HG03060 (cell line): Measurements from ENCODE around the gene PRR15L.
"Not testable (repeated sequence)": the region's sequence is repeated elsewhere in the genome, so short reads cannot be mapped to it uniquely, and the experiment has no call there.

ENCODE experiments used
- ATAC-seq: cut with Tn5 transposase; IDR thresholded peaks from one replicate; pipeline ENCODE4 v1.9.1; 2021; ENCODE audit warnings: low read depth, moderate number of reproducible peaks; ENCODE audit not compliant: unreplicated experiment

Gene PRR15L

DNA sequence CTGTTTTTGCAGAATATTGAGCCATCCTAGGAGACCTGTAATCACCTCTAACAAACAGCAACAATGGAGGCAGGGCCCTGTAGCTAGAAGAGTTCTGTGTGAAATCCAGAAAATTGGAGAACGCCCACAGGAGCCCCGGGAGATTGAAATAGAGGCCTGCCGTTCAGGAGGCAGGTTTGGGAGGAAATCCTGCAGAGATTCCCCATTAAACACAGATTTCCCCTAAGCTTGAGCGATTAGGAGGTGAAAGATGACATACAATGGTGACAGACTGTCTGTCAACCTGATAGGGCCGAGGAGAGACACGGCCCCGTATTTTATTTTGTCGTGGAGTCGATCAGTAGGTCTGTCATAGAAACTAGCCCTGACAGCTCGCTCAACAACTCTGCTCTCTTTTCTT, 31.5 kb upstream of the PRR15L start:
- no peak for ATAC-seq

DNA sequence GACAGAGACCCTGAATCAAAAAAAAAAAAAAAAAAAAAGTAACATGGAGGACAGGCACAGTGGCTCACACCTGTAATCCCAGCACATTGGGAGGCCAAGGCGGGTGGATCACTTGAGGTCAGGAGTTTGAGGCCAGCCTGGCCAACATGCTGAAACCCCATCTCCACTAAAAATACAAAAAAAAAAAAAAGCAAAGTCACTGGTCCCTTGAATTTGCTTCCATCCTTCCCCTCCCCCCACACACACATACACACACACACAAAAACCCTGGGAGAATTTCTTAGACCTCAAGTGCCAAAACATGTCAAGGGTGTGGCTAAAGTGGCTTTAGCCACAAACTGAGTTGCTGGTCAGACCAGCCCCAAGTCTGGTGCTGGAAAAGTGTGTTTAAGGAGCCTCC, 30.8 kb upstream of the PRR15L start:
- not testable (repeated sequence) for ATAC-seq

DNA sequence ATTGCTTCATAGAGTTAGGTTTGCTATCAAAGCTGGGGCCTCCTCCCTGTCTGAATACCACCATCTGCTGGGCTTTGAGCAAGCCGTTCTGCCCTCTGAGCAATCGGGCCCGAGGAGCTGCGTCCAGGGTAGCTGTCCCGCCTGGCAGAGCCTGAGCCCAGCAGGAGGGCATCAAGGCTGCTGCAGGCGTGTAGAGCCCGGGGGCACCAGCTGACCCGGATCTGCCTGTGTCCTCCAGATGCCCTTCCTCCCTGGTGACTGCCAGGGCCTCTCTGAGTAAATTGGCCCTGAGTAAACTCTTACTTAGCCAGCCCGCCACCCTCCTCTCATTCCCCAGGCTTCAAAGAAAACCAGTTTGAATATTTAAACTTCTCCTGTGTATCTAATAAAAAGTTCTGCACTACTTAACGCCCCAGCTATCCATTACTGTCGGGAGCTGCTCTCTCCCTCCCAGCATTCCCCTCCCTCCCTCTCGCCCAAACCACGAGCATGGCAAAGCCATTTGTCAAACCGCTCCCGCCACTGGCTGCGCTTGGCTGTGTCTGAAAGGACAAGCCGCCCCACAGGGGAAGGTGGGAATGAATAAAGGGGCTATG, 29.7 kb upstream of the PRR15L start:
- ATAC-seq = no peak

DNA sequence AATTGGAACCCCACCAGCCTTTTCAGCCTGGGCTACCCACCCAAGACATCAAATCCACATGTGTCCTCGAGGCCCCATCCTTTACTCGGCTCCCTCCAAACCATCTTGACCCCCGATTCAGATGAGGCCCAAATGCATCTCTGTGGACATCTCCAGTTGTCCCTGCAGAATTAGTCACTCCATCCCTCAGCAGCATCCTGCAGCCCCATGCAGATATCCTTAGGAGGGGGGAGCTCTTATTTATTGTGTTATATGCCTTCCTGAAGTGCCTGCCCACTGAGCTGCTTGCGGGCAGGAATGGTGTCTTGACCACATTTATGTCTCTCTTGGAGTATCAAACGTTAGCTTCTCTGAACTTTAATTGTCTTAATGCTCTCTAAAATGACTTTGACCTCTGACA, 28.8 kb upstream of the PRR15L start:
- no peak for ATAC-seq

DNA sequence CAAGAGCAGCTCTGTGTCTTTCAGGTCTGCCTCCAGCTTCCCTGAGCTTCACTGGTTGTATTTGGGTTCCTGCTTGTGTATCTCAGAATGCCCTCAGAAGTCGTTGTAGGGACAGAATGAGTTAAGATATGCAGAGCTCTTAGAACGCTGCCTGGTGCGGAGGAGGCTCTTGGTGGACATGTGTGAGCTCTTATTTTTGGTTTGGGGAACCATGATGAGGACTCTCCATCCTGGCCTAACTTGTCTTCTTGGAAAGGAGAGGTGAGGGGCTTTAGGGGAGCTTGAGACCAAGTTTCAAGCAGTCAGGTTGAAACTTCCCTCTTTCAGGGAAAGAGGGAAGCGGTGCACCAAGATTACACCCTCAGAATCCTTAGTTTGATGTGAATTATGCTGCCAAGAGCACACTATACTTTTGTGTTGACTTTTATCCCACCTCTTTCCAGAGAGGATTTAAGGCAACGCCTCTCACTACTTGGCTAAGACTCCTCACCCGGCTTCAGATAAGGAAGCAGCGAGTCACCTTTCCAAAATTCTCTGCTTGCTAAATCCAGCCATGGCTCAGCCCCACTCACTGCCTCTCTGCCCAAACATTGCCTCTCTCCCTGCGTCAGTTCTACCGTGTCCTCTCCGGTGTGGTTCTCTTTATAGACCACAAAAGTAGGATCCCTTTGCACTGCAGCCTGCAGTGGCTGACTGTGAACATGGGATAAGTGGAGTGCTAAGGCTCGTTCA, 26.0 kb upstream of the PRR15L start:
- ATAC-seq = no peak

DNA sequence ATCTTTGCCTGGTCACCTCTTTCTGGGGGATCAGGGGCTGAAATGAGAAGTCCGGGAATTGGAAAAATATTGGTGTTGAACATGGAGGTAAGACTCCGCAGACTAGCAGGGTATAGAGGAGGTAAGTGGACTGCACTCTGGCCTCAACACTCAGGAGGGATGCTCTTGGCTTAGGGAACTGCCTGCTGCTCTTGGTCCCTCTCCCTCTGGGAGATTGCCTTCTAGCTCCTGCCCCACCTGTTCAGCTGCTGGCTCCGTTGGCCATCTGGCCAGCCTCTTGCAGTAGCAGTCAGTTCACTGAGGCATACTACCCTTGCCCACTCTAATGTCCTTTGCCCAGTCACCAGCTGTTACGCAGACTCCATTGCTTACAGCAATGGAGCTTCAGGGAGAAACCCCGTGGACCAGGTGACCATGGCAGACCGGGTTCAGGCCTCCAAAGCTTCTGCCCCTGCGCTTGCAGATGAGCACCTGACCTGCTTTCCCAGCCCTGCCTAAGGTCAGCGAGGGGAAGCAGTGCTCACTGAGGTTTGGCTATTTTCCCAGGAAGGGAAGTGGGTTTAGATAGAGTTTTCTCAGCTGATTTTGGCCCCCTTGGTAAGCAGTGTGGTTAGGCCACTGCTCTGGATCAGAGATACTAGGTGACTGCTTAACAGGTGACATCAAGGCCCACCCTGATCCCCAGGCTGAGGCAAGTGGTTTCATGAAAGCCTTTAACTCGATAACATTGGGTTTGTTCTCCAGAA, 25.1 kb upstream of the PRR15L start:
- no peak for ATAC-seq

DNA sequence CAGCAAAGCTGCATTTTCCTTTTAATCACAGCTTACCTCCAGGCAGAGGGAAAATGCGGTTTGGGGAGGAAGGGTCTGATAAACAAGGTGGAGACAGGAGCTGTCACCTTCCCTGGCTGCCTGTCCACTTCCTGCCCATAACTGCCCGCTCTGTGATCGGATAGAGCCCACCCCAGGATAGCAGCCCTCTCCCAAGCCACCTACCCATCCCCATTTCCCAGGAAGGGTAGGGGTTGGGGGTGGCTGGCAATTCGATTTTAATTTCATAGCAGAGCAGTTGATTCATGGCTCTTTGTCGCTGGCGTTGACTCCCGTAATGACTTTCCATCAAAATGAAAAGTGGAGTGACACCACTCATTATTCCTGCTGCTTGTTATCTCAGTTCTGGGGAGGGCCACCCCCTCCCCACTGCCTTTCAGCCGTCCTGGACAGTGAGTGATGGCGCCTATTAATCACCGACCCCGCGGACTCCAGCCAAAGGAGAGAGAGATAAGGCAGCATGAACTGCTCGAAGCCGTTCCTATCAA, 24.5 kb upstream of the PRR15L start:
- ATAC-seq = no peak

DNA sequence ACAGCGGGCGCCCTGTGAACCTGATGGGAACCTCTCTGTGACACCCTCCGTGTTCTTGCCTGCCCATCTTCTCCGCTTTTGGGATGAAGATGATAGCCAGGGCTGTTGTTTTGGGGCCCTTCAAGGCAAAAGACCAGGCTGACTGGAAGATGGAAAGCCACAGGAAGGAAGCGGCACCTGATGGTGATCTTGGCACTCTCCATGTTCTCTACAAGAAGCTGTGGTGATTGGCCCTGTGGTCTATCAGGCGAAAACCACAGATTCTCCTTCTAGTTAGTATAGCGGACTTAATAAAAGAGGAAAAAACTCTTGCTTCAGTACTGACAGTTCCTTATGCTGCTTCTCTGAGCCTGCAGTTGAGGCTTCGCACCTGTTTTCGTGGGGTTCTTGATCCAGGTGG, 23.8 kb upstream of the PRR15L start:
- no peak for ATAC-seq

DNA sequence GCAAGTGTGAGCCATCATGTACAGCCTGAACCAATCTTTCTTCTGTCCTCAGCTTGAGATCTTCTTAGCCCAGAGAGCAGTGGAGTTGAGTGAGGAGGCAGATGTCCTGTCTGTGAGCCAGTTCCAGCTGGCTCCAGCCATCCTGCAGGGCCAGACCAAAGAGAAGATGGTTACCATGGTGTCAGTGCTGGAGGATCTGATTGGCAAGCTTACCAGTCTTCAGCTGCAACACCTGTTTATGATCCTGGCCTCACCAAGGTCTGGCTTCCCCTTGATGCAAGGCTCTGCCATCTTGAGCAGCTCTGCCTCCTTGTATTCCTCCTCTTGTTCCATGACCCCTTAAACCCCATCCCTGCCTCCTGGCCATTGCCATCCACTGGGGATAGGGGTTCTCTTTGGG, 22.9 kb upstream of the PRR15L start:
- ATAC-seq = no peak

DNA sequence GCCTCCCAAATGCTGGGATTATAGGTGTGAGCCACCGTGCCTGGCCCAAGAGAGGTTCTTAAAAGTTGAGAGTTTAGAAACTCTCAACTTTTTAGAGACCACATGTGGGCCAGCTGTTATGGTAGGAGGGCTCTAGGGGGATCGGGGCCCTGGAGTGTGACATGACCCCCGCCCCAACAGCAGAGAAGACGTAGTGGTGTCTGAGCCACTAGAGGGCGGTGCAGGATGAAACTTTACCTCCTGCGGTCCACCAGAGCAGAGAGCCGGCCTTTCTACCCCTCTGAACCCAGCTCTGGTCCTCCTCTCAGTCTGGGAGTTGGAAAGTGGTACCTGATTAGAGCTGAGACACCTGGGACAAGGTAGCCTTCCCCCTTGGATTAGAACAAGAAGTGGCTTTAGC, 20.6 kb upstream of the PRR15L start:
- ATAC-seq = no peak

DNA sequence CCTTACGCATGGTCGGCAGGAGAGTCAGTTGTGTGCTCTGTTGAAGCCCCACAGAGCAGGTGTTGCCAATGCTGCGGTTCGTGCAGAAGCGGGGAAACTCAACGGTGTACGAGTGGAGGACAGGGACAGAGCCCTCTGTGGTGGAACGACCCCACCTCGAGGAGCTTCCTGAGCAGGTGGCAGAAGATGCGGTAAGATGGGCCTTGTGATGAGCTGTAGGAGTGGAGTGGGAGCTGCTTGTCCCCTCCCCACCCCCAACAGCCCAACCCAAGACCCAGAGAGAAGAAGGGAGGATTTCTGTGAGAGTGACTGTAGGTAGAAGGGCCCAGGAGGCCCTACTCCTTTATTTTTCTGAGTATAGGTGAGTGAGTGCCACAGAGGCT, 18.1 kb upstream of the PRR15L start:
- ATAC-seq = no peak

DNA sequence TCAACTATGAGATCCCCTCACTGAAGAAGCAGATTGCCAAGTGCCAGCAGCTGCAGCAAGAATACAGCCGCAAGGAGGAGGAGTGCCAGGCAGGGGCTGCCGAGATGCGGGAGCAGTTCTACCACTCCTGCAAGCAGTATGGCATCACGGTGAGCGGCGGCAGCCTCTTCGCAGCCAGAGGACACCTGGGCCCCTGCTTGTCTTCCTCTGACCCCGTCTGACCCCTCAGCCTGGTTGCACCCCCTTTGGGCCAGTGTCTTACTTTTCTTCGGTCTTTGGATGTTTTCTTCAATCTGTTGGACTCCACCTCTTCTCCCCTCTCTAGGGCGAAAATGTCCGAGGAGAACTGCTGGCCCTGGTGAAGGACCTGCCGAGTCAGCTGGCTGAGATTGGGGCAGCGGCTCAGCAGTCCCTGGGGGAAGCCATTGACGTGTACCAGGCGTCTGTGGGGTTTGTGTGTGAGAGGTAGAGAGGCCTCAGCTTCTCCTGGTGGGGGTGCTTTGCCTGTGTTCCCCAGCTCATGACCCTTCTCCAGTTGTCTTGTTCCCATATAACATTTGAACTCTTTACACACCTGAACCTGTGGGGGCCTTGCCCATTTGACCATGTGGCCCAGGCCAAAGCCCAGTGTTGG, 17.6 kb upstream of the PRR15L start:
- ATAC-seq = no peak

DNA sequence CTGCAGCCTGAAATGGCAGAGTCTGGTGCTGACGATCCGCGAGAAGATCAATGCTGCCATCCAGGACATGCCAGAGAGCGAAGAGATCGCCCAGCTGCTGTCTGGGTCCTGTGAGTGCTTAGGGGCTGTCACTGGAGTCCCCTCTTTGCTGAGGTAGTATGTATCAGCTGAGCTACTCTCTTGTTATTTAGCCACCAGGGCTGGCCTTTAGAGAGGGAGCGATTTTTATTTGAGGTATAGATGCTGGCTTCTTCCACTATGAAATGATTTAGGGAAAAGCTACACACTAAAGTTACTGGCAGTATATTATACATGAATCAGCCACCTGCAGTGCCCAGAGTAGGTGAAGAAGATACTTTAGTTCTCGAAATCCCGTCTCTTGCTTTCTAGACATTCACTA, 15.9 kb upstream of the PRR15L start:
- no peak for ATAC-seq

DNA sequence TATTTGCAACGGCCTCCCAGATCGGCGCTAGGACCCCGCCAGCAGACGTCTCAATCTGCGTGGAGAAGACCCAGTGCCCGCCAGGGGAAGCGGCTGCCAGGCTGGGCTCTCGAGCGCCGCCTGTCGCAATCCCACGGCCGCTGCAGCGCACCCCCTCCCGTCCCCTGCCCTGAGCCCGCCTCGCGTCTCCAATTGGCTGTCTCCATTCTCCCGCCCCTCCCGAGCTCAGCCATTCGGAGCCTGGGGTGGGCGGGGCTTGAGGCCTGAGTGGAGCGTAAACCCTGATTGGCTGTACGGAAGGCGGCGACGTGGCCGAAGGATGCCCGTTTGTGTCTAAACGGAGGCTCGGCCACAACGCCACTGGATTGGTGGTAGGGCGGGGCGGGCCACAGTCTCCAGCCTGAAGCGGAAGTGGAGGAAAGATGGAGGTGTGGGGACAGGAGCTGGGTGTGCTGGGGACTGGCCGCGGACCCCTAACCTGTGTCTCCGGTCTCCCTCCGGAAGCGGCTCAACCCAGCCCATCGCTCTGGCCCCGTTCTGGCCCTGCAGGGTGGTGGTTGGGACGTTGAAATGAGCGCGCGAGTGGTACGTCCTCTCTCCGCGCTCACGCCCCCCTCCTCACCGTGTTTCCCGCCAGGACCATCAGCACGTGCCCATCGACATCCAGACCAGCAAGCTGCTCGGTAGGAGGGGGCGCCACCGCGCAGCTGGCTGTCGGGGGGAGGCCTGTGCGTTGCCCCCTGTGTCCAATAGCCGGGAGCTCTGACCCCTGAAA, 13.2 kb upstream of the PRR15L start, which contains the start of gene CDK5RAP3:
TSS of gene CDK5RAP3 (plus strand) at position 389 of the 775 bp plus-strand sequence. CDS start at position 423, 34 bp downstream.
- peak; percentile 84 for ATAC-seq

DNA sequence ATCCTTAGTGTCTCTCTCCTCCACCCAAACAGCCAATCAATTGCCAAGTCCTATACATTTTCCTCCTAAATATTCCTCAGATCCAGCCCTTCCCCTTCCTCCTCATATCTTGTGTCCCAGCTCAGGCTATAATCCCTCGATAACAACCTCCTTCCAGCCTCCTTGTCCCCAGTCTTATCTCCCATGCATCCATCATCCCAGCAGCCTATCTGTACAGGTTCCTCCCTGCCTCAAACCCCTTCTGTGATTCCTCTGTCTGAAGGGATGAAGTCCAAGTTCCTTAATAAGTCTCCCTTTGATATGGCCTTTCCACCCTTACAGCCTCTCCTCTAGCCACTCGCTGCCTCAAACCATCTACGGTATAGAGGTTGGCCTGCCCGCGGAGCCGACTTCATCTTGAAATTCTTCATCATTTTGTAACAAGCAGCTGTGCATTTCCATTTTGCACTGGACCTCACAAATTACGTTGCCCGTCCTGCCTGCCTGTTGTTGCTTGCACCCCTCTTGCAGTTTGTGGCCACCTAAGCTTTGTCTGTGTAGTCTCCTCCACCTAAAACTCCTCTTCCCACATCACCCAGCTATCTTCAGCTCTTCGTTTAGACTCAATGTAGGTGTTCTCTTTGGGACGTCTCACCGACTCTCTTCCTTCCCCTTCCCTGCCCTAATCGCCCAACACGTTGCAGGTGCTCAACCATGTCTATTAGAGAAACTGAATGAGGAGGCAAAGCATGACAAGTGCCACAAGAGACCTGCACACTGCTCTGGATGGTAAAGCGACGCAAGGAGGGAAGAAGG, 12.4 kb upstream of the PRR15L start:
- no peak for ATAC-seq

DNA sequence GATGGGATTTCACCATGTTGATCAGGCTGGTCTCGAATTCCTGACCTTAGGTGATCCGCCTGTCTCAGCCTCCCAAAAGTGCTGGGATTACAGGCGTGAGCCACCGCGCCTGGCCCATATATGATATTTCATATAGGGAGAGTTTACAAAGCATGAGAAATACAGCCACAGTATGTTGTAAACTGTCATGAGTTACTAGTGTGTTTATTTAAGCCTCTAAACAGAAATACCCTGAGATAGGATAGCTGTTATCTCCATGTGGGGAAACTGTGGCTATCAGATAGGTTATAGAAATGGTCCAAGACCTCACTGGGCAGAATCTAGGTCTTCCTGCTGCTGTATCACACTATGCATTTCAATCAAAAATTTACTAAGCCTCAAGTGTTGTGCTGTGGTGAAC, 11.2 kb upstream of the PRR15L start:
- ATAC-seq = no peak

DNA sequence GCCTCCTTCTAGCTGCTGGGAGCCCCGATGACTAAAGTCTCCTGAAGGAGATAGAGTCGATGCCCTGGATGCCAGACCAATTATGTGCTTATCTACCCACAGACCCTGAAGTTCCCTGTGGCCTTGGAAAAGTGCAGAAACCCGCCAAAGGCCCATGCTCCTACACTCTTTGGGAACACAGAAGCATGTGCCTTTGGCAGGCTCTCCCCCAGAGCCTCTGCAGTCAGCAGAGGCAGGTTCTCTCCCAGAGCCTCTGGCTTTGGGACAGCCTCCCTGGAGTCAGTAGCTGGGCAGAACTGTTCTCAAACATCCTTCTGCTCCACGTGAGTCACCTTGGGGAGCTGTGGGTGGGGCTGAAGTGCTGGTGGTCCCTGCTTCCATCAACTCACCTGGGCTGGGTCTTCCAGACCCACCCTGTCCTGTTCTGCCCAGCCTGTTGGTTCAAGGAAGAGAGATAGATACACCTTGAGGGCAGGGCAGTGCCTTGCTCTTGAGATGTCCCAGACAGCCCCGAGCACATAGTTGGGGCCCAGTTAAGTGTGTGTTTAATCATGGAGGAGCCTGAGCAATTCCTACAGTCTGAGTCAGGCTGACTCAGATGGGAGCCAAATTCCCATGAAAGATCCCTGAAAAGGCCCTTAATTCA, 10.0 kb upstream of the PRR15L start:
- ATAC-seq = no peak

DNA sequence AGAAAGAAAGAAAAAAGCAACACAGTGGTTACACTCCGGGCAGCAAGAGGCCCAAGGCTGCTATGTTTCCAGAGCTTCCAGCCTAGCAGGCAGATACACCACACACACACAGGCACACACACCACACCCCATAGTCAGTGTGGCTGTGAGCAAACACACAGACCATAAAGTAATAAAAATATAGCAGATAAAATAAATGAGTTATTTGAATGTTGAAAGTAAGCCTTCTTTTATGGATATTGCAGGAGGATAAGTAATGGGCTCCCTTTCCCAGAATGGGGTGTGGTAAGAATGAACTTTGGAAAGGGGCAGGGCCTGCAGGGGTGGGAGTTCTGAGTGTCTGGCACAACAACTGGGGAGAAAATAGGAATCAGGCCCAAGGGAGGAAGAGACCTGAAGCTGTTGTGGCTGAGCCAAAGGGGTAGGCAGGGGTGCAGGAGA, 8.4 kb upstream of the PRR15L start:
- no peak for ATAC-seq

DNA sequence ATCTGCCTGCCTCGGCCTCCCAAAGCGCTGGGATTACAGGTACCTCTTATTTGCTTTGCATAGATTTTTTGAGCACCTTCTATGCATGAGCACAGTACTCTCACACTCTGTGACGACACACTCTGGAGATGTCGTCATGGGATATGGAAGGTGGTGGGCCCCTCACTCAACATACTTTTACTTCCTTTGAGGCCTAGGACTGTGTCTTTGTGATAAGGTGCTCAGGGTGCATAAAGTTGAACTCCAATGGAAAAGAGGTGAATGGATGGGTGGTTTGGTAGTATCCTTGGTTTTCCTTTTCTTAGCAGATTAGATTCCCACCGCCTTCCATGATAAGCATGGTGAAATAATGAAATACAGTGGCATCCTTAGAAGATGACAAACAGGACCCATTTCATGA, 7.2 kb upstream of the PRR15L start:
- ATAC-seq = no peak
